Dendritic cell treated with granulocyte-macrophage colony-stimulating factor and Interleukin-4, amounts not matched to agents 40 ng/mL and 50 ng/mL, for 4 days (primary cell): ENCODE results near the gene PDE7B.

Experiments
- H3K27ac Mint-ChIP-seq: one replicate; pipeline ENCODE4 v1.8.0; 2022; ENCODE audit warnings: mild to moderate bottlenecking, mixed read lengths
- H3K27me3 Mint-ChIP-seq: one replicate; pipeline ENCODE4 v1.8.0; 2022; ENCODE audit warnings: mild to moderate bottlenecking, mixed read lengths
- H3K36me3 Mint-ChIP-seq: one replicate; pipeline ENCODE4 v1.8.0; 2022; ENCODE audit warnings: low read depth, mixed read lengths
- H3K4me1 Mint-ChIP-seq: one replicate; pipeline ENCODE4 v1.8.0; 2022; ENCODE audit warnings: low read depth, mixed read lengths
- H3K4me3 Mint-ChIP-seq: one replicate; pipeline ENCODE4 v1.8.0; 2022; ENCODE audit warnings: mild to moderate bottlenecking, moderate library complexity, mixed read lengths
- H3K9me3 Mint-ChIP-seq: one replicate; pipeline ENCODE4 v1.8.0; 2022; ENCODE audit warnings: mixed read lengths
- intact Hi-C: fragments of 100-400 bp; cut with micrococcal nuclease; formaldehyde crosslinking; loops from one replicate; pipeline ENCODE4 v1.15.0; 2022

Gene PDE7B

DNA sequence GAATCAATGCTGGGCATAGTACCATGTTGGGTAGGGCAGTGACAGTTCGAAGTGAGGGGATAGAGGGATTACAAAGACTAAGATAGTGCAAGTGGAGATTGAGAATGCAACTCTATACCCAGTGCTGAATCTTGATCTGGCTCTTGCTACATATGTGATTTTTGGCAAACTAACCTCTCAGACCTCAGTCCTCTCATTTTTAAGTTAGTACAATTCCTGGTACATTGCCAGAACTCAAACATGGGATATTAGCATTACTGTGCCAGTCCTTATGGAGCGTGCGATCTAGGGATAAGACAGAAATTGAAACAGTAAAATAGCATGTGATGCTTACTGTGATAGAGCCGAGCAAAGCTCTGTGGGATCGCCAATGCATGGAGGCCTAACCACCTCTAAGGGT lies 210.2 kb downstream of the PDE7B start:
- H3K36me3 Mint-ChIP-seq: no peaks in the 10 kb centered on the region
- H3K4me3 Mint-ChIP-seq: no peak overlapping the region
- intact Hi-C loops: no loop called here
- no peaks in the 10 kb centered on the region for H3K9me3 Mint-ChIP-seq
- H3K4me1 Mint-ChIP-seq: no peaks in the 10 kb centered on the region
- no peak overlapping the region for H3K27ac Mint-ChIP-seq
- no peaks in the 10 kb centered on the region for H3K27me3 Mint-ChIP-seq

DNA sequence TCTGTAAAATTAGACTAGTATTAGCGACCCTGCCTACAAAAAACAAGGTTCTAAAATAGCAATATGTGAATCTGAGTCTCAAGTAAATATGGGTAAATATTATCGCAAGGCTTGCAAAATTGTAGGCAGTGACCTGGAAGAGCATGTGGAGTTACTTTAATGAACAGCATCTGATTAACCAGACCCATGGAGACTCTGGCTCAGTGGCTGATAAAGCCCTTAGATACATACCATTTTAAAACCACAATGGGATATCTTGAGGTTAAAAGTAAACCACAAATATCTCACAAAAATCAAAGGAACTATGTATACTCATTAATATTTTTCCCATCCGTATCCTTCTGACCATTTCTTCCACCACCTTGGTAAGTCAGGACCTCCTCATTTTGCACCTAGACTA lies 211.6 kb downstream of the PDE7B start:
- H3K36me3 Mint-ChIP-seq: no peaks in the 10 kb centered on the region
- intact Hi-C loops: no loop called here
- no peak overlapping the region for H3K4me3 Mint-ChIP-seq
- H3K9me3 Mint-ChIP-seq: peaks cover 4% of the 10 kb centered on the region
- H3K27ac Mint-ChIP-seq: no peak overlapping the region
- no peaks in the 10 kb centered on the region for H3K4me1 Mint-ChIP-seq
- no peaks in the 10 kb centered on the region for H3K27me3 Mint-ChIP-seq

DNA sequence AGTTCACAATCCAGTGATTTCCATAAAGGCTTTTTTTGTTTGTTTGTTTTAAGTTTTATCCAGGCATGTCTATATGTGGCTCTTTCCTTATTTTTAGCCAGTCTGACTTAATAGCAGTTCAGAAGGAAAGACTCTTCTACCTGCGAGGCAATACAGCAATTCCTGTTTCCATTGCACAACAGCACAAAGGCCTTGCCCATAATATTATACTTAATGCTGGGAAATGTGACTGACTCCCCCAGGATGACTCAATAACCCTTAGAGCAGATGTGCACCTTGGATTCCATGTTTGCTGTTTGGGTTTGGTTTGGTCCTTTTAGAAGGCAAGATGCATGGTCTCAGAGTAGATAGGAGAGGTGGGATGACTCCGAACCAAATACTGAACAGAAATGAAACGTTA lies 214.5 kb downstream of the PDE7B start:
- Mint-ChIP-seq H3K27ac (no peak overlapping the region), H3K9me3 (peaks cover 5% of the 10 kb centered on the region), H3K27me3 (no peaks in the 10 kb centered on the region)

GRCh38 chr6:136067731-136068341 lies 216.3 kb downstream of the PDE7B start:
- Mint-ChIP-seq H3K27ac (no peak overlapping the region), H3K4me1 (no peaks in the 10 kb centered on the region), H3K36me3 (no peaks in the 10 kb centered on the region), H3K9me3 (peaks cover 5% of the 10 kb centered on the region), H3K27me3 (no peaks in the 10 kb centered on the region), H3K4me3 (no peak overlapping the region)
- intact Hi-C loops: no loop called here

More for the DNA sequence above, 214.5 kb downstream of the PDE7B start:
- intact Hi-C loops: no loop called here
- no peaks in the 10 kb centered on the region for H3K36me3 Mint-ChIP-seq
- no peaks in the 10 kb centered on the region for H3K4me1 Mint-ChIP-seq
- H3K4me3 Mint-ChIP-seq: no peak overlapping the region

GRCh38 chr6:136069119-136069518 lies 217.6 kb downstream of the PDE7B start:
- H3K4me3 Mint-ChIP-seq: no peak overlapping the region
- H3K4me1 Mint-ChIP-seq: no peaks in the 10 kb centered on the region
- no peaks in the 10 kb centered on the region for H3K27me3 Mint-ChIP-seq
- intact Hi-C loops: no loop called here
- no peaks in the 10 kb centered on the region for H3K36me3 Mint-ChIP-seq
- peaks cover 5% of the 10 kb centered on the region for H3K9me3 Mint-ChIP-seq
- no peak overlapping the region for H3K27ac Mint-ChIP-seq

- no peak overlapping the region for H3K27ac Mint-ChIP-seq
- intact Hi-C loops: no loop called here
- peaks cover 5% of the 10 kb centered on the region for H3K9me3 Mint-ChIP-seq
- no peaks in the 10 kb centered on the region for H3K4me1 Mint-ChIP-seq
- no peak overlapping the region for H3K4me3 Mint-ChIP-seq
- H3K27me3 Mint-ChIP-seq: no peaks in the 10 kb centered on the region
- H3K36me3 Mint-ChIP-seq: no peaks in the 10 kb centered on the region
These were observed 219.3 kb downstream of the PDE7B start for GRCh38 chr6:136070815-136071214.

- H3K4me1 Mint-ChIP-seq: no peaks in the 10 kb centered on the region
- no peak overlapping the region for H3K4me3 Mint-ChIP-seq
- H3K27ac Mint-ChIP-seq: no peak overlapping the region
- intact Hi-C loops: no loop called here
- H3K36me3 Mint-ChIP-seq: no peaks in the 10 kb centered on the region
- peaks cover 5% of the 10 kb centered on the region for H3K9me3 Mint-ChIP-seq
- no peaks in the 10 kb centered on the region for H3K27me3 Mint-ChIP-seq
These were observed 221.2 kb downstream of the PDE7B start for GRCh38 chr6:136072691-136073090.

DNA sequence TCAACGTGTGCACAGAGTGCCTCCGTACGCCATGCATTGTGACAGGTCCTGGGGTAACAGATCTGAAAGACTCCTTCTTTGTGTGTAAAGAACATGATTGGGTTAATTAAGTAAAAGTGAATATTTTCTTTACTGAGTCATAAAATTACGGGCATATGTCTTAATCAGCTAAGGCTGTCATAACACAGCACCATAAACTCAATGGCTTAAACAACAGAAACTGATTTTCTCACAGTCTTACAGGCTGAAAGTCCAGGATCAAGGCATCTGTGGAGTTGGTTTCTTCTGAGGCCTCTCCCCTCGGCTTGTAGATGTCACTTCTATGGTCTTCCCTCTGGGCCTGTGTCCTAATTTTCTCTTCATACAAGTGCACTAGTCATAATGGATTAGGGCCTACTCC lies 221.7 kb downstream of the PDE7B start:
- Mint-ChIP-seq H3K4me3 (no peak overlapping the region), H3K27me3 (no peaks in the 10 kb centered on the region), H3K4me1 (no peaks in the 10 kb centered on the region), H3K36me3 (no peaks in the 10 kb centered on the region), H3K9me3 (peaks cover under 1% of the 10 kb centered on the region), H3K27ac (no peak overlapping the region)
- intact Hi-C loops: no loop called here

- no peaks in the 10 kb centered on the region for H3K27me3 Mint-ChIP-seq
- no peak overlapping the region for H3K27ac Mint-ChIP-seq
- intact Hi-C loops: no loop called here
- H3K4me3 Mint-ChIP-seq: no peak overlapping the region
- no peaks in the 10 kb centered on the region for H3K4me1 Mint-ChIP-seq
- H3K9me3 Mint-ChIP-seq: no peaks in the 10 kb centered on the region
- H3K36me3 Mint-ChIP-seq: no peaks in the 10 kb centered on the region
These were observed 225.0 kb downstream of the PDE7B start for GRCh38 chr6:136076496-136076895.

DNA sequence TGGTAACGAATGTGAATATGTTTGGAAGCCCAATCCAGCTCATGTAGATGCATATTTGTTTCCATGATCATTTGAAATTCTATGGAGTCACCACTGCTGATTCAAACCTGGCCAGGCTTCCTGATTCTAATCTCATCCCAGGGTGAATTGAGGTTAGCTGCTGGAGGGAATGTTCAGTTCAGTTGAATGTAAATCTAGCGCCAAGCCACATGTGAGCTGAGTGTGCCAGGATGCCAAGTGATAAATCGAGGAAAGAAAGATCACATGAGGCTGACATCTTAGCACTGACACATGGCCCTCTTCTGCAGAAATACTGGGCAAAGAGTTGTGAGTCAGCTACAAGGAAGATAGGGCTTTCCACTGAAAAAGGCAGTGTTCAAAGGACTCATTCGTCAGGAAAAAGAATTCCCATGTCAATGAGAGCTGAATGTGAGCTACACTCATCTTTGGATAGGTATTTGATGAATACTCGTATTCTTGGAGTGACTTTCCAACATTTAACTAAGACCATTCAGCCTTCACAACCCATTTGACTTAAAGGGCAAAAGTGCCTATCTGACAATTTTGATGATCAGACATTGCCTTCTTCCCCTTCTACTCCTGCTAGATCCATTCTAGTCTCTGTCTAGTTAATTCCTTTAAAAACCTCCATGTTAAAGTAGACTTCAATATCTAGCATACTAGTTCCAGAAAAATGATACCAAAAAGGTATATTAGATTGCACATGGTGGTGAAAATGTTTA lies 226.5 kb downstream of the PDE7B start:
- intact Hi-C loops: no loop called here

DNA sequence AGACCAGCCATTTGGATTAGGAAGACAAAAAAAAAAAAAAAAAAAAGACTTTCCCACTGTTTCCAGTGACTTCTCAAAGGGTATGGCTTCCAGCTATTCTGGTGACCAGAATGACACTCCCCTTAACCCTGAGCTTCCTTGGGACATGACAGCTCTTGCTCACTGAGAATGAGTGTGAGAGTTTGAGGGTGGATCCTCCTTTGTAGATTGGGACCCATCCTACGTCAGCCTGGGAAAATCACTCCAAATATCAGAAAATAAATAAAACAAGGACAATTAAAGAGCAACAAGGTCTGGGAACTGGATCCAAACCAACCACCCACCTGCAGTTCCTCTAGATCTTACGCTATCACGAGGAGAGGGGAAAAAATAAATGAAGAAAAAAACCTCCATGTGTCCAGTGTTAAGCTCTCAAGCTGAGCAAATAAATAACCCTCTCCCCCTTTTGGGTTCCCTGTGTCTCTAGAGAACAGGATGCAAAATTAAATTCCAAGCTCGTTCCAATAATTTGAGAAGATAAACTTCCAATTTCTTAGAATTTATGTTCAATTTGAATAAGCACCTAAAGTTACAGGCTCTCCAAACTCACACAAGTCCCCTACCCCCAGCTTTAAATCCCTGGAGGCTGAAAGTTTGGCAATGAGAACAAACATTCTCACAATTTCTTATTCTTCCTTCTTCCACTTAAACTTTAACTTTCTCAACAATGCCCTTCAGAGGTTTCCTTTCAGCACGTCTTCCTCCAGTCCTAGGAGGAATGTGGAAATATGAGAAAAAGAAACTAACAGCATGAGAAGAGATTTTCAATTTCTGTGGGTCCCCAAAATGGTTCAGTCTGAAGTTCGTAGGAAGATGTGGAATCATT lies 228.4 kb downstream of the PDE7B start:
- intact Hi-C loops: no loop called here
- Mint-ChIP-seq H3K27me3 (no peaks in the 10 kb centered on the region), H3K36me3 (no peaks in the 10 kb centered on the region), H3K4me1 (no peaks in the 10 kb centered on the region), H3K4me3 (no peak overlapping the region), H3K27ac (no peak overlapping the region), H3K9me3 (no peaks in the 10 kb centered on the region)

More for the DNA sequence above, 226.5 kb downstream of the PDE7B start:
- H3K36me3 Mint-ChIP-seq: no peaks in the 10 kb centered on the region
- no peaks in the 10 kb centered on the region for H3K27me3 Mint-ChIP-seq
- no peak overlapping the region for H3K4me3 Mint-ChIP-seq
- H3K4me1 Mint-ChIP-seq: no peaks in the 10 kb centered on the region
- H3K27ac Mint-ChIP-seq: no peak overlapping the region
- no peaks in the 10 kb centered on the region for H3K9me3 Mint-ChIP-seq

DNA sequence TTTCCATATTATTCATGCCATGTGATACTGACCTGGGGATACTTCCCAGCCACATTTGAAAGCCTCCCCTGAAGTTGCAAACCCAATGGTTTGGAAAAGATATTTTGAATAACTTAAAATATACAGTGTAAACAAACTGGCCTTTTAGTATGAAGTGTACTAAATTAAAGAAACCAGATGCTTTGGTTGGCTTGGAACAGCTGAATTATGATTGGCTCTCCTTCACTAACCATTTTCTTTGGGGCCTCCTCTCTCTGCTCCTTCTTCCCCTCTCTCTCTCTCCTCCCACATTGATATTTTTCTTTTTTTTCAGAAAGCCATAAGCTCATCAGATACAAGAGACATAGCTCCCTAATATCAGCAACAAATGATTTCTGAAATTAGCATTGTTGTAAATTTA lies 232.0 kb downstream of the PDE7B start:
- Mint-ChIP-seq H3K9me3 (no peaks in the 10 kb centered on the region), H3K27ac (no peak overlapping the region), H3K27me3 (no peaks in the 10 kb centered on the region), H3K4me3 (no peak overlapping the region), H3K4me1 (no peaks in the 10 kb centered on the region), H3K36me3 (no peaks in the 10 kb centered on the region)
- intact Hi-C loops: no loop called here

DNA sequence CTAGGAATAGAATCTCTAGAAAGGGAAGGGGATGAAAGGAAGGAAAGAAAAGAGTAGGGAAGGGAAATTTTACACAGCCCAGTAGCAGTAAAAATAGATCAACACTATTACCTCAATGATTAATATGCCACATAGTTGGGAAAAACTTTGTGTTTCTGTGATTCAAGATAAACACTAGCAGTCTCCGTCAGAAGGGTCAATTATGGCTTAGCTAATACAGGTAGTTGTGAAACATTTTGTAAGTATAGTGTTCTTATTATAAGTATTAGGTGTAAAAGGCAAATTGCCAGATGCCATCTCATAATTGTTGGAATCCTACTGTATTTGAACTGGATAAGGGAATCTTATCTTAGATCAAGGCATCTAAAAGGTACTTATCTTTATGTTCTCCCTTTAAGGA lies 232.9 kb downstream of the PDE7B start:
- H3K4me1 Mint-ChIP-seq: no peaks in the 10 kb centered on the region
- no peak overlapping the region for H3K4me3 Mint-ChIP-seq
- H3K9me3 Mint-ChIP-seq: no peaks in the 10 kb centered on the region
- intact Hi-C loops: no loop called here
- no peaks in the 10 kb centered on the region for H3K36me3 Mint-ChIP-seq
- no peak overlapping the region for H3K27ac Mint-ChIP-seq
- no peaks in the 10 kb centered on the region for H3K27me3 Mint-ChIP-seq

DNA sequence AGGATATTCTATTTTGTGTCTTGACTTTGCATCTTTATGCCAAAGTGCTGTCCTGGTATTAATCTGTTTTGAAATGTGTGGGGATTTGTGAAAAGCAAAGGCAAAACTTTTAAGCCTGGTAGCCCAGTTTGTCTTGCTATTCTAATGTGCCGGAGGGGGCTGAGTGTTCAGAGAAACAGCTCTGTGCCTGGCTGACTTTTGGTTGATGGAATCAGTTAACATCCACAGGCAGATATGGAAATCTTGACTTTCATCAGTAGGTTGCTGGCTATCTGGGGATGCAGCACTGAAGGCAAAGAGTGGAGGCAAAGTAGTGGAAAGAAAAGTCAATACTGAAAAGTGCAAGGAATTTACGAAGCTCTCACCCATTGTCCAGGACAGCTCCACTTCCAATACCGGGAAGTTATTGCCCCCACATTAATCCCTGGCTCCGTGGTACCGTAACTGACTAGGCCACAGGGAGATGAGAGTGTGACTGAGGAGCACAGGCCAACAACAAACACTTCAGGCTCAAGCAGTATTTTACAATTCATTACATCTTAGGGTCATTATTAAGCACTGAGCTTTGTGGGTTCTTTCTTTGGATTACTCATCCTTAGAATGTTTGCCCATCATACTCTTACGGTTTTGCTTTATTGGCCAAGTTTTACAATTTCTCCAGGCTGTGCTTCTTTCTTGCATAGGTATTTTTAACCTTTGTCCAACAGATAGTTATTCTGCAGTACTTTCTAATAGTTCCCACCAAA lies 234.0 kb downstream of the PDE7B start:
- no peak overlapping the region for H3K4me3 Mint-ChIP-seq
- intact Hi-C loops: no loop called here
- no peaks in the 10 kb centered on the region for H3K4me1 Mint-ChIP-seq
- H3K27me3 Mint-ChIP-seq: no peaks in the 10 kb centered on the region
- no peak overlapping the region for H3K27ac Mint-ChIP-seq
- H3K9me3 Mint-ChIP-seq: no peaks in the 10 kb centered on the region
- no peaks in the 10 kb centered on the region for H3K36me3 Mint-ChIP-seq
